Measurements from ENCODE around the gene FARS2.
A peak's percentile ranks its signal among the peaks of the same experiment; 100 is the strongest.

FARS2 gene

GRCh38 chr6:5260661-5261544, at the start of gene FARS2, which contains the start of gene LYRM4:
TSS of gene FARS2 (plus strand) at chr6:5261513.
TSS of gene LYRM4 (minus strand) at chr6:5260950. CDS start at chr6:5260733, 217 bp downstream.
- peak; percentile 98 for DNase-seq

- no peak for DNase-seq
These were observed 47.5 kb upstream of the FARS2 start for GRCh38 chr6:5213836-5214235.

- no peak for DNase-seq
These were observed 46.7 kb upstream of the FARS2 start for GRCh38 chr6:5214570-5215052.

- no peak for DNase-seq
These were observed 46.2 kb upstream of the FARS2 start for GRCh38 chr6:5215159-5215558.

GRCh38 chr6:5215799-5216198, 45.5 kb upstream of the FARS2 start:
- DNase-seq = no peak

- DNase-seq = no peak
These were observed 44.0 kb upstream of the FARS2 start for GRCh38 chr6:5217356-5217755.

- no peak for DNase-seq
These were observed 42.2 kb upstream of the FARS2 start for GRCh38 chr6:5219011-5219691.

GRCh38 chr6:5220443-5220842, 40.9 kb upstream of the FARS2 start:
- DNase-seq = no peak

GRCh38 chr6:5223309-5223708, 38.0 kb upstream of the FARS2 start:
- DNase-seq = no peak

GRCh38 chr6:5229356-5229755, 32.0 kb upstream of the FARS2 start:
- no peak for DNase-seq

- no peak for DNase-seq
These were observed 31.2 kb upstream of the FARS2 start for GRCh38 chr6:5230081-5230480.

GRCh38 chr6:5231289-5231688, 30.0 kb upstream of the FARS2 start:
- DNase-seq = no peak

- DNase-seq = no peak
These were observed 26.4 kb upstream of the FARS2 start for GRCh38 chr6:5234874-5235273.

GRCh38 chr6:5235830-5236229, 25.5 kb upstream of the FARS2 start:
- DNase-seq = no peak

GRCh38 chr6:5237805-5238204, 23.5 kb upstream of the FARS2 start:
- DNase-seq = no peak

- DNase-seq = no peak
These were observed 23.0 kb upstream of the FARS2 start for GRCh38 chr6:5238336-5238735.

- no peak for DNase-seq
These were observed 20.1 kb upstream of the FARS2 start for GRCh38 chr6:5241252-5241651.

GRCh38 chr6:5243069-5243468, 18.2 kb upstream of the FARS2 start:
- DNase-seq = no peak

- DNase-seq = no peak
These were observed 14.9 kb upstream of the FARS2 start for GRCh38 chr6:5246141-5247097.

GRCh38 chr6:5247201-5247600, 14.1 kb upstream of the FARS2 start:
- DNase-seq = no peak

GRCh38 chr6:5248302-5249098, 12.8 kb upstream of the FARS2 start:
- DNase-seq = no peak
